Ureter (tissue), 1 donor: ENCODE data around the gene BMP5. TPM values are rescaled to one million over a fixed set of nuclear protein-coding genes. Genes with fewer than 3 reads are reported as not detected.

Source experiments
- DNase-seq: peaks from one replicate; pipeline ENCODE4 v3.0.0-alpha.2; 2020; ENCODE audit warnings: low spot score
- total RNA-seq: library from RNA; stranded (reverse); gene quantifications from one replicate; pipeline ENCODE4 v1.2.4, GENCODE V29; 2023
- donor health status: DM: yes; HTN: yes; CAD: no.

Gene BMP5
- total RNA-seq, 1 donor from 2014 or later = 1.7 TPM

- no peak for DNase-seq
Measured at GRCh38 chr6:55708711-55709110, 166.7 kb downstream of the BMP5 start.

GRCh38 chr6:55705451-55706440 is 169.6 kb downstream of the BMP5 start:
- no peak for DNase-seq

- no peak for DNase-seq
Measured at GRCh38 chr6:55704421-55704820, 171.0 kb downstream of the BMP5 start.
